SK-N-SH treated with all-trans-retinoic acid at 6 μM for 48 hours (cell line): ENCODE results near the gene CETN3.

Source experiments
- ATAC-seq: fragments of 200-7000 bp; cut with Tn5 transposase; 3 replicates; pipeline ENCODE4 v1.9.1; 2020; ENCODE audit warnings: mild to moderate bottlenecking, moderate library complexity
- ARNTL ChIP-seq: fragments of 450-650 bp; formaldehyde crosslinking; IDR thresholded peaks from 2 replicates; pipeline ENCODE4 v1.5.0; 2020; ENCODE audit warnings: low read depth, mild to moderate bottlenecking, moderate library complexity, borderline replicate concordance
- BACH2 ChIP-seq: fragments of 250-450 bp; sonication (Bioruptor Pico); IDR thresholded peaks from 2 replicates; pipeline ENCODE4 v1.9.0; 2021; ENCODE audit warnings: mild to moderate bottlenecking, borderline replicate concordance
- GLIS3 ChIP-seq: fragments of 250-450 bp; sonication (Bioruptor Pico); IDR thresholded peaks from 2 replicates; pipeline ENCODE4 v1.5.0; 2020; ENCODE audit warnings: mild to moderate bottlenecking, moderate library complexity
- ISL1 ChIP-seq: fragments of 250-450 bp; sonication (Bioruptor Pico); IDR thresholded peaks from 2 replicates; pipeline ENCODE4 v2.1.2; 2022; ENCODE audit warnings: mild to moderate bottlenecking, moderate library complexity
- PPARA ChIP-seq: fragments of 250-450 bp; sonication (Bioruptor Pico); IDR thresholded peaks from 2 replicates; pipeline ENCODE4 v1.5.0; 2020; ENCODE audit warnings: mild to moderate bottlenecking, borderline replicate concordance
- RARB ChIP-seq: fragments of 250-450 bp; sonication (Bioruptor Pico); IDR thresholded peaks from 2 replicates; pipeline ENCODE4 v1.8.0; 2021; ENCODE audit warnings: mild to moderate bottlenecking, moderate library complexity
- SNAI2 ChIP-seq: fragments of 250-450 bp; sonication (Bioruptor Pico); IDR thresholded peaks from 2 replicates; pipeline ENCODE4 v1.5.0; 2020; ENCODE audit warnings: mild to moderate bottlenecking, moderate library complexity
- TCF4 ChIP-seq: fragments of 250-450 bp; sonication (Bioruptor Pico); IDR thresholded peaks from 2 replicates; pipeline ENCODE4 v1.8.0; 2021; ENCODE audit warnings: mild to moderate bottlenecking, moderate library complexity, borderline replicate concordance
- TOX ChIP-seq: fragments of 250-450 bp; sonication (Bioruptor Pico); IDR thresholded peaks from 2 replicates; pipeline ENCODE4 v1.8.0; 2021; ENCODE audit warnings: mild to moderate bottlenecking, moderate library complexity, borderline replicate concordance
- ZC3H10 ChIP-seq: fragments of 250-450 bp; sonication (Bioruptor Pico); IDR thresholded peaks from 2 replicates; pipeline ENCODE4 v1.5.1; 2021; ENCODE audit warnings: mild to moderate bottlenecking, moderate library complexity
- ZFP3 ChIP-seq: fragments of 250-450 bp; sonication (Bioruptor Pico); IDR thresholded peaks from 2 replicates; pipeline ENCODE4 v1.5.0; 2020; ENCODE audit warnings: mild to moderate bottlenecking, moderate library complexity
- ZFP30 ChIP-seq: fragments of 450-650 bp; formaldehyde crosslinking; IDR thresholded peaks from 2 replicates; pipeline ENCODE4 v1.5.0; 2022; ENCODE audit warnings: mild to moderate bottlenecking, moderate library complexity
- ZNF565 ChIP-seq: fragments of 450-650 bp; formaldehyde crosslinking; conservative IDR thresholded peaks from 2 replicates; pipeline ENCODE4 v1.5.0; 2020; ENCODE audit warnings: low read depth, mild to moderate bottlenecking, moderate library complexity
- ZNF70 ChIP-seq: fragments of 450-650 bp; formaldehyde crosslinking; IDR thresholded peaks from 2 replicates; pipeline ENCODE4 v1.5.0; 2020; ENCODE audit warnings: mild to moderate bottlenecking, moderate library complexity
- TF ChIP-seq, protein P1 (sequence below): fragments of 250-450 bp; sonication (Bioruptor Pico); IDR thresholded peaks from 2 replicates; pipeline ENCODE4 v1.8.0; 2021; ENCODE audit warnings: low read depth, mild to moderate bottlenecking, moderate library complexity, borderline replicate concordance
- TF ChIP-seq, protein P2 (sequence below): fragments of 250-450 bp; sonication (Bioruptor Pico); IDR thresholded peaks from 2 replicates; pipeline ENCODE4 v1.5.1; 2021; ENCODE audit warnings: mild to moderate bottlenecking, moderate library complexity
- TF ChIP-seq, protein P3 (sequence below): fragments of 250-450 bp; sonication (Bioruptor Pico); IDR thresholded peaks from 2 replicates; pipeline ENCODE4 v1.5.0; 2020; ENCODE audit warnings: mild to moderate bottlenecking, moderate library complexity
- TF ChIP-seq, protein P4 (sequence below): fragments of 250-450 bp; sonication (Bioruptor Pico); IDR thresholded peaks from 2 replicates; pipeline ENCODE4 v1.5.1; 2020; ENCODE audit warnings: low read depth, mild to moderate bottlenecking, moderate library complexity
- TF ChIP-seq, protein P5 (sequence below): fragments of 250-450 bp; sonication (Bioruptor Pico); IDR thresholded peaks from 2 replicates; pipeline ENCODE4 v1.8.0; 2020; ENCODE audit warnings: mild to moderate bottlenecking, moderate library complexity, borderline replicate concordance

Gene CETN3

DNA sequence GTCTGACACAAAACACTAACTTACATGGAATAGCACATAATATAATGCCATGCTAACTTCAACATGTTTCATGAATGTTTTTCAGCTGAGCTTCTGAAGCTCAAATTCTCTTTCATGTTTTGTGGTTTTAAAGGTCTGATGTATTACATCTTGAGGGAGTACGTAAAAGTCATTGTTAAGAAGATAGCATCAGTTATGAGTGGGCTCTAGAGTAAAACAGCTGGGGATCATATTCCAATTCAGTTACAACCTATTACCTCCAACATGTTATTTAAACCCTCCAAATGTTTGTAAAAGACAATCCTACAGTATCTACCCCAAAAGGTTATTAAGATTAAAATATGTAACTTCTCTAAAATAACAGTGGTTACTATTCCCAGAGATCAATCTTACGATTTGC, 19.2 kb downstream of the CETN3 start:
- TF ChIP-seq, protein P1, sequence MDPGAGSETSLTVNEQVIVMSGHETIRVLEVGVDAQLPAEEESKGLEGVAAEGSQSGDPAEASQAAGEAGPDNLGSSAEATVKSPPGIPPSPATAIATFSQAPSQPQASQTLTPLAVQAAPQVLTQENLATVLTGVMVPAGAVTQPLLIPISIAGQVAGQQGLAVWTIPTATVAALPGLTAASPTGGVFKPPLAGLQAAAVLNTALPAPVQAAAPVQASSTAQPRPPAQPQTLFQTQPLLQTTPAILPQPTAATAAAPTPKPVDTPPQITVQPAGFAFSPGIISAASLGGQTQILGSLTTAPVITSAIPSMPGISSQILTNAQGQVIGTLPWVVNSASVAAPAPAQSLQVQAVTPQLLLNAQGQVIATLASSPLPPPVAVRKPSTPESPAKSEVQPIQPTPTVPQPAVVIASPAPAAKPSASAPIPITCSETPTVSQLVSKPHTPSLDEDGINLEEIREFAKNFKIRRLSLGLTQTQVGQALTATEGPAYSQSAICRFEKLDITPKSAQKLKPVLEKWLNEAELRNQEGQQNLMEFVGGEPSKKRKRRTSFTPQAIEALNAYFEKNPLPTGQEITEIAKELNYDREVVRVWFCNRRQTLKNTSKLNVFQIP (CRISPR knock-in tag), result no peak
- TF ChIP-seq, protein P2, sequence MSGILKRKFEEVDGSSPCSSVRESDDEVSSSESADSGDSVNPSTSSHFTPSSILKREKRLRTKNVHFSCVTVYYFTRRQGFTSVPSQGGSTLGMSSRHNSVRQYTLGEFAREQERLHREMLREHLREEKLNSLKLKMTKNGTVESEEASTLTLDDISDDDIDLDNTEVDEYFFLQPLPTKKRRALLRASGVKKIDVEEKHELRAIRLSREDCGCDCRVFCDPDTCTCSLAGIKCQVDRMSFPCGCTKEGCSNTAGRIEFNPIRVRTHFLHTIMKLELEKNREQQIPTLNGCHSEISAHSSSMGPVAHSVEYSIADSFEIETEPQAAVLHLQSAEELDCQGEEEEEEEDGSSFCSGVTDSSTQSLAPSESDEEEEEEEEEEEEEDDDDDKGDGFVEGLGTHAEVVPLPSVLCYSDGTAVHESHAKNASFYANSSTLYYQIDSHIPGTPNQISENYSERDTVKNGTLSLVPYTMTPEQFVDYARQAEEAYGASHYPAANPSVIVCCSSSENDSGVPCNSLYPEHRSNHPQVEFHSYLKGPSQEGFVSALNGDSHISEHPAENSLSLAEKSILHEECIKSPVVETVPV (CRISPR knock-in tag), result no peak
- TF ChIP-seq PPARA (no peak), GLIS3 (CRISPR knock-in tag) (no peak), ZNF70 (no peak), RARB (CRISPR knock-in tag) (no peak), ISL1 (CRISPR knock-in tag) (no peak), ZFP3 (CRISPR knock-in tag) (no peak), TOX (CRISPR knock-in tag) (no peak), ARNTL (CRISPR knock-in tag) (no peak)
- TF ChIP-seq, protein P3, sequence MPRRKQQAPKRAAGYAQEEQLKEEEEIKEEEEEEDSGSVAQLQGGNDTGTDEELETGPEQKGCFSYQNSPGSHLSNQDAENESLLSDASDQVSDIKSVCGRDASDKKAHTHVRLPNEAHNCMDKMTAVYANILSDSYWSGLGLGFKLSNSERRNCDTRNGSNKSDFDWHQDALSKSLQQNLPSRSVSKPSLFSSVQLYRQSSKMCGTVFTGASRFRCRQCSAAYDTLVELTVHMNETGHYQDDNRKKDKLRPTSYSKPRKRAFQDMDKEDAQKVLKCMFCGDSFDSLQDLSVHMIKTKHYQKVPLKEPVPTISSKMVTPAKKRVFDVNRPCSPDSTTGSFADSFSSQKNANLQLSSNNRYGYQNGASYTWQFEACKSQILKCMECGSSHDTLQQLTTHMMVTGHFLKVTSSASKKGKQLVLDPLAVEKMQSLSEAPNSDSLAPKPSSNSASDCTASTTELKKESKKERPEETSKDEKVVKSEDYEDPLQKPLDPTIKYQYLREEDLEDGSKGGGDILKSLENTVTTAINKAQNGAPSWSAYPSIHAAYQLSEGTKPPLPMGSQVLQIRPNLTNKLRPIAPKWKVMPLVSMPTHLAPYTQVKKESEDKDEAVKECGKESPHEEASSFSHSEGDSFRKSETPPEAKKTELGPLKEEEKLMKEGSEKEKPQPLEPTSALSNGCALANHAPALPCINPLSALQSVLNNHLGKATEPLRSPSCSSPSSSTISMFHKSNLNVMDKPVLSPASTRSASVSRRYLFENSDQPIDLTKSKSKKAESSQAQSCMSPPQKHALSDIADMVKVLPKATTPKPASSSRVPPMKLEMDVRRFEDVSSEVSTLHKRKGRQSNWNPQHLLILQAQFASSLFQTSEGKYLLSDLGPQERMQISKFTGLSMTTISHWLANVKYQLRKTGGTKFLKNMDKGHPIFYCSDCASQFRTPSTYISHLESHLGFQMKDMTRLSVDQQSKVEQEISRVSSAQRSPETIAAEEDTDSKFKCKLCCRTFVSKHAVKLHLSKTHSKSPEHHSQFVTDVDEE (CRISPR knock-in tag), result no peak
- TF ChIP-seq, protein P4, sequence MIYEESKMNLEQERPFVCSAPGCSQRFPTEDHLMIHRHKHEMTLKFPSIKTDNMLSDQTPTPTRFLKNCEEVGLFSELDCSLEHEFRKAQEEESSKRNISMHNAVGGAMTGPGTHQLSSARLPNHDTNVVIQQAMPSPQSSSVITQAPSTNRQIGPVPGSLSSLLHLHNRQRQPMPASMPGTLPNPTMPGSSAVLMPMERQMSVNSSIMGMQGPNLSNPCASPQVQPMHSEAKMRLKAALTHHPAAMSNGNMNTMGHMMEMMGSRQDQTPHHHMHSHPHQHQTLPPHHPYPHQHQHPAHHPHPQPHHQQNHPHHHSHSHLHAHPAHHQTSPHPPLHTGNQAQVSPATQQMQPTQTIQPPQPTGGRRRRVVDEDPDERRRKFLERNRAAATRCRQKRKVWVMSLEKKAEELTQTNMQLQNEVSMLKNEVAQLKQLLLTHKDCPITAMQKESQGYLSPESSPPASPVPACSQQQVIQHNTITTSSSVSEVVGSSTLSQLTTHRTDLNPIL (CRISPR knock-in tag), result no peak
- TF ChIP-seq, protein P5, sequence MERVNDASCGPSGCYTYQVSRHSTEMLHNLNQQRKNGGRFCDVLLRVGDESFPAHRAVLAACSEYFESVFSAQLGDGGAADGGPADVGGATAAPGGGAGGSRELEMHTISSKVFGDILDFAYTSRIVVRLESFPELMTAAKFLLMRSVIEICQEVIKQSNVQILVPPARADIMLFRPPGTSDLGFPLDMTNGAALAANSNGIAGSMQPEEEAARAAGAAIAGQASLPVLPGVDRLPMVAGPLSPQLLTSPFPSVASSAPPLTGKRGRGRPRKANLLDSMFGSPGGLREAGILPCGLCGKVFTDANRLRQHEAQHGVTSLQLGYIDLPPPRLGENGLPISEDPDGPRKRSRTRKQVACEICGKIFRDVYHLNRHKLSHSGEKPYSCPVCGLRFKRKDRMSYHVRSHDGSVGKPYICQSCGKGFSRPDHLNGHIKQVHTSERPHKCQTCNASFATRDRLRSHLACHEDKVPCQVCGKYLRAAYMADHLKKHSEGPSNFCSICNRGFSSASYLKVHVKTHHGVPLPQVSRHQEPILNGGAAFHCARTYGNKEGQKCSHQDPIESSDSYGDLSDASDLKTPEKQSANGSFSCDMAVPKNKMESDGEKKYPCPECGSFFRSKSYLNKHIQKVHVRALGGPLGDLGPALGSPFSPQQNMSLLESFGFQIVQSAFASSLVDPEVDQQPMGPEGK (CRISPR knock-in tag), result no peak

DNA sequence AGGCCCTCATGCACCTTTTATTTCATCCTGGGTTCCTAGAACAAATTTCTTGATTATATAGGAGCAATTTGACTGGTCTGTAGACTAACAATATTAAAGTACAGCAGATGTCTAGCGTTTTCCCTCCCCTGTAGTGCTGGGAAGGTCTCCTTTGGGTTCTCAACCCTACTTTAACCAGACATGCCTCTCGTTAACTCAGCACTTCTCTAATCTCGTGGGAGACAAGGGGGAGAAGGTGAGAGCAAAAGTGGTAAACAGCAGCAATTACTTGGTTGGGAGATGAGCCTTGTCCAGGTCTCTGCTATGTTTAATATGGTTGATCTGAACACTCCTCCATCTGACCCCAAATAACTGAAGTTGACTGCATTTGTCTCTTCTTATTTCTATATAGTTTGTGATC, 22.0 kb downstream of the CETN3 start:
- TF ChIP-seq, protein P3 (CRISPR knock-in tag), result no peak
- TF ChIP-seq ISL1 (CRISPR knock-in tag), result no peak
- TF ChIP-seq ZC3H10 (CRISPR knock-in tag), result no peak
- no peak for TF ChIP-seq BACH2 (CRISPR knock-in tag)
- TF ChIP-seq ZNF70, result no peak
- no peak for TF ChIP-seq SNAI2 (CRISPR knock-in tag)
- TF ChIP-seq ZNF565 (CRISPR knock-in tag), result no peak
- no peak for TF ChIP-seq GLIS3 (CRISPR knock-in tag)
- TF ChIP-seq, protein P4 (CRISPR knock-in tag), result no peak
- no peak for TF ChIP-seq ZFP3 (CRISPR knock-in tag)
- TF ChIP-seq ZFP30 (CRISPR knock-in tag), result no peak
- TF ChIP-seq, protein P5 (CRISPR knock-in tag), result no peak
- TF ChIP-seq, protein P2 (CRISPR knock-in tag), result no peak
- no peak for TF ChIP-seq TCF4
- no peak for ATAC-seq

More for the DNA sequence above, 19.2 kb downstream of the CETN3 start:
- ATAC-seq, result no peak
